Upper lobe of right lung (tissue), 1 donor: Measurements from ENCODE around the gene CALHM4. TPM values are rescaled to one million over a fixed set of nuclear protein-coding genes. Genes with fewer than 3 reads are reported as not detected.

ENCODE experiments used
- ATAC-seq: fragments of 200-7000 bp; cut with Tn5 transposase; one replicate; pipeline ENCODE4 v1.9.1; 2020; ENCODE audit warnings: mild to moderate bottlenecking, moderate library complexity
- DNase-seq: peaks from one replicate; pipeline ENCODE4 v3.0.0-alpha.2; 2020
- H3K27ac ChIP-seq: fragments of 200-600 bp; one replicate; pipeline ENCODE4 v1.8.0; 2022
- H3K27me3 ChIP-seq: fragments of 200-600 bp; one replicate; pipeline ENCODE4 v1.8.0; 2022; ENCODE audit warnings: mild to moderate bottlenecking
- H3K36me3 ChIP-seq: fragments of 200-600 bp; one replicate; pipeline ENCODE4 v1.8.0; 2022
- H3K4me1 ChIP-seq: fragments of 200-600 bp; one replicate; pipeline ENCODE4 v1.8.0; 2022
- H3K4me3 ChIP-seq: fragments of 200-600 bp; one replicate; pipeline ENCODE4 v1.8.0; 2022; ENCODE audit warnings: mild to moderate bottlenecking
- H3K9me3 ChIP-seq: fragments of 200-600 bp; one replicate; pipeline ENCODE4 v1.8.0; 2022
- CTCF ChIP-seq: fragments of 200-600 bp; IDR thresholded peaks from one replicate; pipeline ENCODE4 v1.8.0; 2022; ENCODE audit warnings: antibody characterized with exemption
- intact Hi-C: fragments of 100-400 bp; cut with DNase I; formaldehyde crosslinking; loops from one replicate; pipeline ENCODE4 v1.11.0; 2022
- total RNA-seq: library from RNA; stranded (reverse); fragmentation: NEBNext Ultra II Directional; extraction: Animal tissue kit (Norgen Biotek cat#: 25700); gene quantifications from one replicate; pipeline ENCODE4 v1.2.1, GENCODE V29; 2021
- donor health status: DM: no; HTN: yes; CAD: no; lungs with severe emphysema.

Gene CALHM4
- total RNA-seq, 1 donor from 2014 or later, result not detected

DNA sequence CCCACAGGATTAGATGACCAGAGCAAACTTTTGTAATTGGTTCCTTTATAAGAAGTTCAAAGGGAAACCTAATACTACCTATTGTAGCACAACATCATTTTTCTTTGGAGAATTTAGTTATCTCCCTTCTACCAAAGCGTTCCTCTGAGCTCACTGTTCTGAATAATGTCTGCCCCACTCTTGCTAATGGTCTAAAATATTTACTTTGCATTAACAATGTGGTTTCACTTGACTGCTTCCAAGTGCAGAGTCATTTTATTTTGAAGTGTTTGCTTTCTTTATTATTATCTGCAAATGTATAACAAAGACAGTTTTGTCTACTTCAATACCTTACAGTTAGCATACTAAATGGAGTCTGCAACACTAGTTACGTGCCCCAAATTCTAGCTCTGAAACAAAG is 23.1 kb upstream of the CALHM4 start:
- ATAC-seq (no peak), DNase-seq (no peak)
- intact Hi-C loops, result no loop called here

DNA sequence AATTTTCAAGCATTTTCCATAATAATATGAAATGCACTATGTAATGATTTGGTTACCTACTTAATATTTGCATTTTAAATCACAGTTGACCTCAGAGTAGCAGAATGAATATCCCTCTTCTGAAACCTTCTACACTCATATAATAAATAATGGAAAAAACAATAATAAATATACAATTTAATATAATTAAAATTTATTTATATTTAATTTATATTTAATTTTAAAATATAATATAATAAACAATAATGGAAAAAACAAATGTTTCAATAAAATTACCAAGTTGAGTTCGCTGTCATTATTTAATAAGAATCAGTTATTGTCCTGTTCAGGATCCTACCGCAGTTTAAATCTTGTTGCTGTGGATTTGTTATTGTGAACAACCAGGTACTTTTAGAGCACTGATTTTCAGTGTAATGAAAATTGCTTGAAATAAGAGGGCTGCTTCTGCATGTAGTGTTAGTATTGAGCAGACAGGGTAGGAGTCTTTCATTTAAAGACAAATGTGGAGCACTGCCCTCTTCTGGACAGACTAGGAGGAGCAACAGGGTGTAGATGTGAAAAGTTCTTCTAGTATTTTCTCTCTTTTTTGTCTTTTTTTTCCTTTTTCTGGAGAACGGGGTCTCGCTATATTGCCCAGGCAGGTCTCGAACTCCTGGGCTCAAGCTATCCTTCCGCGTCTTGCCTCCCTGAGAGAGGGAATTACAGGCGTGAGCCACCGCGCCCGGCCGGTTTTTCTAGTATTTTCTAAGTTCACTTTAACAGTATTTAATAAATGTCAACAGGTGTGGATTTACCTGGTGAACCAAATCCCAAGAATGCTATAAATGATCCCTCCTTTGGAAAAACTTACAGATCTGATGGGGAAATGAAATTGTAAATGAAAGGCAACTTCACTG is 21.6 kb upstream of the CALHM4 start:
- peak; percentile 86 for TF ChIP-seq CTCF
- Histone ChIP-seq H3K4me3 (no peak overlapping the region), H3K36me3 (no peaks in the 10 kb centered on the region), H3K4me1 (no peaks in the 10 kb centered on the region), H3K27ac (no peak overlapping the region), H3K9me3 (no peaks in the 10 kb centered on the region), H3K27me3 (no peaks in the 10 kb centered on the region)
- intact Hi-C loops, result no loop called here
- peak; percentile 93 for ATAC-seq
- no peak for DNase-seq

More for the DNA sequence above, 23.1 kb upstream of the CALHM4 start:
- Histone ChIP-seq H3K4me3 (no peak overlapping the region), H3K4me1 (no peaks in the 10 kb centered on the region), H3K27ac (no peak overlapping the region), H3K9me3 (no peaks in the 10 kb centered on the region), H3K36me3 (no peaks in the 10 kb centered on the region), H3K27me3 (no peaks in the 10 kb centered on the region)
- TF ChIP-seq CTCF, result no peak

DNA sequence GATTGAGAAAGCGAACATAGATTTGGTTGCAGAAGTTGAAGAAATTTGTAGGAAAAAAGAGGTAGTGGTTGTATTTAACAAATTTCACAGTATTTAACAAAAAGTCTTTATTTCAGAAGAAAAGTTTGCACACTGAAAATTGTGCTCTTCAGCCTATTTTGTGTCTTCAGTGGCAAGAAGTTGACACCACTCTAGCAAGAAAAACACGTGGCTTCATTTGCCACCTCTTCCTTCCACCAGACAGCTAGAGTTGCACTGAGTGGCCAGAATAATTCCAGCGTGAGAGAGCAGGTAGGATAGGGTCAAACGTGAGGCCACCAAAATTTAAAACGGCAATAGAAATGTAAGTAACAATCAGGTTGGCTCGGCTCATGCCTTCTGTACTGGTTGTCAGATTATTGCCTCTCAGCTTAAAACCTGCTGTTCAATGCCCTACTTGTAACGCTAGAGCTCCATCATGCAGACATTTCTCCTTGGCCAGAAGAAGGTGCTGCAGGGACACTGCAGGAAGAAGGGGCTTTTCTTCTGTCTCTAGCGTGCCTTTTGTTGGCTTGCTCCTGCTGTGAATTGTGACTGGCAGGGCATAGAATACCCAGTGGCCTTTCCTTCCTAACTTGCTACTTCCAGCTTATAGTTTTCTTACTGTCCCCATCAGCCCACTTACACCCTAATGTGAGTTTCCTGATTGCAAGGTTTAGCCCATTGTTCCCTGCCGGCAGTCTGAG is 20.2 kb upstream of the CALHM4 start:
- ATAC-seq, result no peak
- Histone ChIP-seq H3K4me3 (no peak overlapping the region), H3K27me3 (no peaks in the 10 kb centered on the region), H3K4me1 (no peaks in the 10 kb centered on the region), H3K36me3 (no peaks in the 10 kb centered on the region), H3K9me3 (no peaks in the 10 kb centered on the region), H3K27ac (no peak overlapping the region)
- no peak for DNase-seq
- no peak for TF ChIP-seq CTCF
- intact Hi-C loops, result no loop called here

GRCh38 chr6:116535109-116535508 is 18.4 kb upstream of the CALHM4 start:
- Histone ChIP-seq H3K4me1 (no peaks in the 10 kb centered on the region), H3K27ac (no peak overlapping the region), H3K4me3 (no peak overlapping the region), H3K36me3 (no peaks in the 10 kb centered on the region), H3K9me3 (no peaks in the 10 kb centered on the region), H3K27me3 (no peaks in the 10 kb centered on the region)
- ATAC-seq, result no peak
- TF ChIP-seq CTCF, result no peak
- DNase-seq, result no peak
- intact Hi-C loops, result no loop called here

- Histone ChIP-seq H3K27me3 (peaks cover 7% of the 10 kb centered on the region), H3K9me3 (no peaks in the 10 kb centered on the region), H3K27ac (no peak overlapping the region), H3K4me3 (no peak overlapping the region), H3K4me1 (no peaks in the 10 kb centered on the region), H3K36me3 (no peaks in the 10 kb centered on the region)
- peak; percentile 83 for TF ChIP-seq CTCF
- DNase-seq (no peak), ATAC-seq (peak; percentile 79)
- intact Hi-C loops, result no loop called here
Measured at GRCh38 chr6:116536216-116536621, 17.3 kb upstream of the CALHM4 start.
